Measurements from ENCODE around the gene KRTAP6-2.

KRTAP6-2 gene

DNA sequence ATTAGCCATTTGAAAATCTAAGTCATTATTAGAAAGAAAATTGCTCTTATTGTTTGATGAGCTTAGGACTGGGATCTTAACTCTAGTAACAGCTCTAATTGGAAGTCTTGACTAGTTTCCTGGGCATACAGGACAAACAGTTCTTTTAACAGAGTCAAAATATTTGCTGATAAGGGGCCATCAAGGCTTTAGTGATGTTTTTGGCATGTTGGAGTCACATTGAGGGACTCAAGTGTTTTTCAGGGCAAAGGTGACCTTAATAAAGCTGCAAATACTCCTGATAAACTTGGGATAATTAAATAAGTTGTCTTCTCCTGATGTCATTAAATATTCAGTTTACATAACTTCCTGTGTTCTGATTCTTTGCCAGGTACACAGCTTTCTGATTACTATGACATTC lies 31.1 kb downstream of the KRTAP6-2 start:
- no peak for DNase-seq (ENCODE audit: low spot score)

DNA sequence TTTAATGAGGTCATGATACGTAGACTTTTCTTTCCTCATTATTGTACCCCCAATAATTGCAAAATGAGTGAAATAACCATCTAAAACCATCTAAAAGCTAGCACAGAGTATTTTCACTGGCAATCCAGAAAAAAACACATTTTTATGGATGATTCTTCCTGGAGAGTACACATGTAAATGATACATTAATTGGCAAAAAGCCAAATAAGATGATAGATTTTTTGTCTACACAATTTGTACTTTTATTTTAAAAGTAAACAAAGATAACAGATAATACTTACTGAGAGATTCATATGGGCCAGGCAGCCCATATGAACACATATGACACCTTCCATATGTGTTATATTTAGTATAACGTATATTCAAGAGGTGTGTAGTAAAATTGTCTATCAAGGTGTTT lies 35.1 kb downstream of the KRTAP6-2 start:
- DNase-seq (ENCODE audit: low spot score), result no peak

DNA sequence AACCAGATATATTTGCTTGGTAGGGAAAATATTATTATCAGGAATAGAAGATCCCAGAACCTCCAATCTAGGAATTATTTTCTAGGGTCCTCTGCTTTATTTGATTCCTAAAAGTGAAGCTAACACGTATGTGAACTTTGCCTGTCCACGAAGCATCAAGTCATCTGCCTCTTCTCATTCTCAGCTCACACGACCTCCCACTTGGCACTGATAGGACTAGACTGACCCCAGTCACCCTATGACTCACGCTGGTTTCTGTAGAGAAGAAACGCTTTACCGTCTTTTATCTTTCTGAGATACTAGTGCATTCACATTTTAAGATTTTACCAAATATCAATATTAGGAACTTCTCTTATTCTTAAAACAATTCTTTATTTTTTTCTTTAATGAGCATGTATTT lies 35.6 kb downstream of the KRTAP6-2 start:
- no peak for DNase-seq (ENCODE audit: low spot score)

DNA sequence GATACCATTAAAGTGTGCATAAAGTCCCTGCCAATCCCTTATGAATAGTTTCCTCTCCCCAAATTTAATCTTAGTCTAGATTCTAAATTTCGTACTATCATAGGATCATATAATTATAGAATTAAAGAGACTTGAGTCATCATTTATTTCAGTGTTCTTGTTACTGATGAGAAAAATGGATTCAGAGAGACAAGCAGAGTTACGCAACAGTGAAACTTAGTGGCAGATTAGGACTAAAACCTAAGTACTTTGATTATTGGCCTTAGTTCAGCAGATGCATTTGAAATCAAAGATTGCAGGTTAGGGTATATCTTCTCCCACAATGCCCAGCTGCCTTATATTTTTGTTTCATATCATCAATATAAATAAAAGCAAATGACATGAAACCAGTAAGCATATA lies 36.7 kb downstream of the KRTAP6-2 start:
- no peak for DNase-seq (ENCODE audit: low spot score)

DNA sequence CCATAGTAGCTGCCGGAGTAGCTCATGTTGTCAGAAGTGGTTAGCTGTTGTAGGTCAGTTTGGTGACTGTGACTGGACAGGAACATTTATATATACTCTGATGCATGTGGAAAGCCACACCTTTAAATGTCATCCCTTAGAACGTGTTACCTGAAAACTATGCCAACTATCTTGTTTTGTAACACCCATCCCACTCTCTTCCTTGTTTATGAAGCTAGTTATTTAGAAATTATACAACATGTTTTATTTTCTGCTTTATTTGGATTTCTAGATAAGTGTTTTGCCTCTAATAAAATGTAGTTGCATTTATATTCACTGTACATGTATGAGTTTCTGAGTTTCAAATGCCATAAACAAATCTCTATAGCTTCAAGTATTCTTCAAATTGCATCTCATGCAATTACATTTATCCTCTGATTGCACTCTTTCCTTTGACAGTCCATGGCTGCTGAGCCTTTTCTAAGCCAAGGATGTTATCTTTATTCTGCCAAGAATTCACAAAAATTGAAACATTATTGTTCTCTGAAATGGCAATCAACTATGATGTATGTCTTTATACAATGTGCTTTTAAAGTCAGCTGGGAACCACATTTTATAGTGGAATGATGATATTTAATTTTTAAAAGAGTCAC lies 37.3 kb downstream of the KRTAP6-2 start, which contains the start of gene KRTAP19-7:
Gene KRTAP19-7, minus strand, starts transcription at position 51 of the 632 bp plus-strand sequence. Its CDS starts 25 bp downstream, at position 26.
- no peak for DNase-seq (ENCODE audit: low spot score)

DNA sequence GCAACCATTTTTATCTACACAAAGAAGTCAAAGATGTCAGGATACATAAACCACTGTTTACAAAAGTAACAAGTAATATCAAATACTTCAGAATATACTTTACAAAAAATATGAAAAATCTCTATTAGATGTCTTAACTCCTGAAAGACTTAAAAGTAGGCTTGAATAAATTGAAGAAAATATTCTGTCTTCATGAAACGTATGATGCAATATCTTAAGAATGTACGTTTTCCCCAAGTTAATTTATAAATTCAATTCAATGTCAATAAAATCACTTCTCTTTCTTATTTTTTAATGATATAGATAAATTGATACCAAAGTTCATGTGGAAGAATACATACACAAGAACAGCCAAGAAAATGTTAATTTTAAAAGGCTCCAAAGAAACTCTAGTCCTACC lies 43.6 kb downstream of the KRTAP6-2 start:
- no peak for DNase-seq (ENCODE audit: low spot score)

DNA sequence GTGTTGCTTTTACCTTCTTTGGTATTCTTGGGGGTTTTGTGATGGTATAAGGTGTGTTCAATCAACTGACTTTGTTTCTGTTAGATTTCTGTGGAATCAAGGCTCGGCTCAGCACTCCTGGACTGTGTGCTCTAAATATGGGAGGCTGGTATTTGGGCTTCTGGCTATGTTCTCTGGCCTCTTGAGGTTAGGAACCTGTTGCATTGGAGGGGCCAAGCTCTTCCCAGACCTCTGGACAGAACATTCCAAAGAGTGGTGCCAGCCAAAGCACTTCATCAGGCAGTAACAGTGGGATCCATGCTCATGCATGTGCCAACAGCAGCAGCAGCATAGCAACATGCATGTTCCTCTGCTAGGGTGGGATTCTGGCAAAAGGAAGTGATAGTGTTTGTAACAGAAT lies 45.9 kb downstream of the KRTAP6-2 start:
- DNase-seq (ENCODE audit: low spot score), result no peak

Data from CD4-positive, alpha-beta T cell treated with Interleukin-6 at 100 ng/mL for 8 hours (primary cell).